Activated effector memory CD4-positive, alpha-beta T cell treated with Interleukin-2 at 50 U/mL for 16 hours (primary cell): ENCODE measurements around the gene SH3GL1.
"Not testable (repeated sequence)": the region's sequence is repeated elsewhere in the genome, so short reads cannot be mapped to it uniquely, and the experiment has no call there.

Experiments used
- DNase-seq: peaks from one replicate; pipeline ENCODE4 v3.0.0-alpha.2; 2020

Gene SH3GL1

GRCh38 chr19:4338441-4339355, 61.6 kb downstream of the SH3GL1 start, which contains the start of gene STAP2:
Gene STAP2 (minus strand): TSS chr19:4338827. CDS start chr19:4338753, 74 bp downstream.
- no peak for DNase-seq

GRCh38 chr19:4337906-4338440, 62.4 kb downstream of the SH3GL1 start:
- DNase-seq, result no peak

DNA sequence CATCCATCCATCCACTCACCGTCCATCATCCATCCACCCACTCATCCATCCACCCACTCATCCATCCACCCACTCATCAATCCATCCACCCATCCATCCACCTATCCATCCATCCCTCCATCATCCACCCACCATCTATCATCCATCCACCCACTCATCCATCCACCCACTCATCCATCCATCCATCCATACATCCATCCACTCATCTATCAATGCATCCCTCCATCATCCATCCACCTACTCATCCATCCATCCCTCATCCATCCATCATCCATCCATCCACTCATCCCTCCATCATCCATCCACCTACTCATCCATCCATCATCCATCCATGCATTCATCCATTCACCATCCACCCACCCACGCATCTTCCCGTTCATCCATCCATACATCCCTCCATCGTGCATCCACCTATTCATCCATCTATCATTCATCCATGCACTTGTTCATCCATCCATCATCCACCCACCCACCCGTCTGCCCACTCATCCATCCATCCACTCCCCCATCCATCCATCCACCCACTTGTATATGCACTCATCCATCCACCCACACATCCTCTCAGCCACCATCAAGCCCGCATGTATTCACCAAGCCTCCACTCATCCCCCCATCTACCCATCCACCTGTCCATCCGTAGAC, 65.3 kb downstream of the SH3GL1 start:
- DNase-seq, result no peak

DNA sequence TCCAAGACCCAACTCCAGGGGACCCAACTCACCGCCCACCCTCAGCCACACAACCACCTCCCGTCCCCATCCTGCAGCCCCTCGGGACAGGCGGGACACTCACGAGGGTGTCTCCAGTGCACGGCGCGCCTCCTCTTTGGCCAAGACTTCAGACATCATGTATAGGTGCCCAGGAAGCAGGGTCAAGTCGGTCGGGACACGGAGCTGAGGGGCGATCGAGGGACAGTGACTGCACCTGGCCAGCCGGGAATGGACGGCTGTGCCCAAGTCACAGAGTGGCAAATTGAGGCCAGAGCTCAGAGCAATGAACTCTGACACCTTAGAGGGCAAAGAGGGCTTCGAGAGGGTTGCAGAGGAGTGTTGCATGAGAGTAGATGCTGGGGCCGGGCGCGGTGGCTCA, 70.5 kb downstream of the SH3GL1 start:
- DNase-seq, result no peak

DNA sequence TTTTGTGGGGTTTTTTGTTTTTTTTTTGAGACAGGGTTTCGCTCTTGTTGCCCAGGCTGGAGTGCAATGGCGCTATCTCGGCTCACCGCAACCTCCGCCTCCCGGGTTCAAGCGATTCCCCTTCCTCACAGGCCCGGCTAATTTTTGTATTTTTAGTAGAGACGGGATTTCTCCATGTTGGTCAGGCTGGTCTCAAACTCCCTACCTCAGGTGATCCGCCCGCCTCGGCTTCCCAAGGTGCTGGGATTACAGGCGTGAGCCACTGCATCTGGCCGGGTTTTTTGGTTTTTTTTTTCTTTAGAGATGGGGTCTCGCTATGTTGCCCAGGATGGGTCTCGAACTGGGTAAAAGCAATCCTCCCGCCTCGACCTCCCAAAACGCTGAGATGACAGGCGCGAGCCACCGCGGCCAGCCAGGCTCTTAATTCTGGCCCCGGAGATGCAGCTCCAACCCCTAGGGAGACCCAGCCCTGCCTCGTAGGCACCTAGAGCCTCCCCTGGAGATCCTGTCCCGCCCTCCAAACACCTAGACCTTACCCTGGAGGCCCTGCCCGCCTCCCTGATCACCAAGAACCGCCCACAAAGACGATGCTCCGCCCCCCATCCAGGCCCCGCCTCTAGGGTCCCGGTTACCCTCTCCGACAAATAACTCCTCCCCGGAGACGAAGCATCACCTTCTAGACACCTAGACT, 71.2 kb downstream of the SH3GL1 start:
- DNase-seq, result not testable (repeated sequence)

GRCh38 chr19:4328243-4328990, 71.9 kb downstream of the SH3GL1 start:
- peak; percentile 79 for DNase-seq

GRCh38 chr19:4327877-4328242, 72.5 kb downstream of the SH3GL1 start:
- DNase-seq, result no peak

- peak; percentile 37 for DNase-seq
These were observed 73.0 kb downstream of the SH3GL1 start for GRCh38 chr19:4327252-4327876.

- DNase-seq, result no peak
These were observed 73.5 kb downstream of the SH3GL1 start for GRCh38 chr19:4326837-4327251.

GRCh38 chr19:4326215-4326836, 74.0 kb downstream of the SH3GL1 start:
- DNase-seq, result no peak

GRCh38 chr19:4324228-4324627, 76.1 kb downstream of the SH3GL1 start:
- DNase-seq, result no peak

GRCh38 chr19:4323692-4324091, 76.7 kb downstream of the SH3GL1 start:
- no peak for DNase-seq

DNA sequence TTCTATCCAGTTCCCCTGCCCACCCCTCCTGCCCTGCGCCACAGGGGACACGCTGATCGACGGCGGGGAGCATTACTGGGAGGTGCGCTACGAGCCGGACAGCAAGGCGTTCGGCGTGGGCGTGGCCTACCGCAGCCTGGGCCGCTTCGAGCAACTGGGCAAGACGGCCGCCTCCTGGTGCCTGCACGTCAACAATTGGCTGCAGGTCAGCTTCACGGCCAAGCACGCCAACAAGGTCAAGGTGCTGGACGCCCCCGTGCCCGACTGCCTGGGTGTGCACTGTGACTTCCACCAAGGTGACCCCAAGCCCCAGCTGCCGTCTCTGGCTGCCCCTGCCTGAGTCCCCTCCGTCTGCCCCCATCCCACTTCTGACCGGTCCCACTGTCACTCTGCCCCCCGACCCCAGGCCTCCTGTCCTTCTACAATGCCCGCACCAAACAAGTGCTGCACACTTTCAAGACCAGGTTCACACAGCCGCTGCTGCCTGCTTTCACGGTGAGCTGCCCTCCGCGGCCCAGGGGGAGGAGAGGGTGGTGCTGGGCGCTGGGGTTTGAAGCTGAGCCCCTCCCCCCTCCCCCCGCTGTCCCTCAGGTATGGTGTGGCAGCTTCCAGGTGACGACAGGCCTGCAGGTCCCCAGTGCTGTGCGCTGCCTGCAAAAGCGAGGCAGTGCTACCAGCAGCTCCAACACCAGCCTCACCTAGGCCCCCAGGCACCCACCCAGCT, 77.2 kb downstream of the SH3GL1 start:
- no peak for DNase-seq

GRCh38 chr19:4320419-4320818, 79.9 kb downstream of the SH3GL1 start:
- DNase-seq, result no peak

DNA sequence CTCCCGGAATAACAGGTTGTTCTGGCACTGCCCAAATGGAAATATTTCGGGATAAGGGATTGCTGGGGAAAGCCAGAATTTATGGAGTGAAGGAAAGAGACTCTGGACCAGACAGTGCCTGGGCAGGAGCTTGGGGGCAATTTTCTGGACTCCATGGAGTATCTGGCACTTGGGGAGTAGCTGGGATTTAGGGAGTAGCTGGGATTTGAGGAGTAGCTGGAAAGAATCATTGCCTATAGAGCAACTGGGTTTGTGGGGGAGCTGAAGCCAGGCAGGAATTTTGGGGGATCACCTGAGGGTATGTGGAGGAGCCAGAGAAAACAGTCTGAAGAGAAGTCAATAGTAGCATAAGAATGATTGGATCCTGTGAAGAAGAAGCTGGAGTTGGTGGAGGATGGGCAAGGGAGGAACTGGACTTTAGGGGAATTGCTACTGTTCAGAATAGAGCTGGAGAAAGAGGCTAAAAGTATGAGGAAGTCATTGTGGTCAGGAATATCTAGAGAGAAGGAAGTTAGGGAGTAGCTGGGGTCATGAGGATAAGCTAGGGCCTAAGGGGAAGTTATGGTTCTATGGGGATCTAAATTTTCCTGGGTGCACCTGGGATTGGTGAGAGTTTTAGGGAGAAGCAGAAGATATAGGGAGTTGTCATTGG, 81.2 kb downstream of the SH3GL1 start:
- DNase-seq, result no peak

DNA sequence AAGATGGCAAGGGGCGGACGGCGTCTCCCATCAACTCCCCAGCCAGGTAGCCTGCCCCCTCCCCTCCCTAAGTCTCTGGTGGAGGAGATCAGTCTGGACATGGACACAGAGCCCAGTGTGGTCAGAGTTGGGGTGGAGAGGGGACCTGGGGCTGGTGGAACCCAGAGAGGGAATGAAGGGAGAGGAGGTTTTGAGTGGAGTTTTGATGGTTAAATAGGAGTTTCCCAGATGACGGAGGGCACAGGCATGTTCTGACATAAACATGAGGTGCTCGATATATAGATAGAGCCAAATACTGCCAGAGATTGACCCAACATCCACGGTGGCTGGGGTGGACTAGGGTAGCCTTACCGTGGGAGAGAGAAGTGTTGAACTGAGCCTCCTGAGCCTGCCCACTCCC, 81.9 kb downstream of the SH3GL1 start:
- DNase-seq, result no peak

- no peak for DNase-seq
These were observed 83.4 kb downstream of the SH3GL1 start for GRCh38 chr19:4316956-4317355.

DNA sequence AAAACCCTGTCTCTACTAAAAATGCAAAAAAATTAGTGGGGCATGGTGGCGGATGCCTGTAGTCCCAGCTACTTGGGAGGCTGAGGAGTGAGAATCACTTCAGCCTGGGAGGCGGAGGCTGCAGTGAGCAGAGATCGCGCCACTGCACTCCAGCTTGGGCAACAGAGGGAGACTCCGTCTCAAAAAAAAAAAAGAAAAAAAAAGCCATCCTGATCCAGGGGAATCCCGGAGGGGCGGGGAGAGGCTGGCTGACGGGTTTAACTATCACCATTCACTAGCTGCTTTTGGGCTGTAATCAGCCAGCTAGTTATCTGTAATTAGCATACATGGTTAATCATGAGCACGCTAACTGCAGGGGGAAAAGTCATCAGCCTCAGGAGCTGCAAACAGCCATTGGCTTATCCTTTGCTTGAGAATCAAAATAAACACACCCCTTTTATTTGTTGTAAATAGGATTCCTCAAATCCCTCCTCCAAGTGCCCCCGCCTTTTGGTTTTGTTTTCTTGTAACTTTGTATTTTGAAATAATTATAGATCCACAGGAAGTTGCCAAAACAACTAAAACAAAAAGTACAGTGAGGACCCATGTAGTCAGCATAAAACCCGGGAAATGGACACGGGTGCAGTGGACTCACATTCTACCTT, 86.4 kb downstream of the SH3GL1 start:
- no peak for DNase-seq
